Activated CD4-positive, alpha-beta T cell treated with anti-CD3 and anti-CD28 coated beads for 4 hours (primary cell): ENCODE measurements around the gene FLACC1.
"Not testable (repeated sequence)": the region's sequence is repeated elsewhere in the genome, so short reads cannot be mapped to it uniquely, and the experiment has no call there.

Experiments
- DNase-seq, 2 donors: peaks; one replicate each; pipeline ENCODE4 v3.0.0-alpha.2; 2020

Gene FLACC1

DNA sequence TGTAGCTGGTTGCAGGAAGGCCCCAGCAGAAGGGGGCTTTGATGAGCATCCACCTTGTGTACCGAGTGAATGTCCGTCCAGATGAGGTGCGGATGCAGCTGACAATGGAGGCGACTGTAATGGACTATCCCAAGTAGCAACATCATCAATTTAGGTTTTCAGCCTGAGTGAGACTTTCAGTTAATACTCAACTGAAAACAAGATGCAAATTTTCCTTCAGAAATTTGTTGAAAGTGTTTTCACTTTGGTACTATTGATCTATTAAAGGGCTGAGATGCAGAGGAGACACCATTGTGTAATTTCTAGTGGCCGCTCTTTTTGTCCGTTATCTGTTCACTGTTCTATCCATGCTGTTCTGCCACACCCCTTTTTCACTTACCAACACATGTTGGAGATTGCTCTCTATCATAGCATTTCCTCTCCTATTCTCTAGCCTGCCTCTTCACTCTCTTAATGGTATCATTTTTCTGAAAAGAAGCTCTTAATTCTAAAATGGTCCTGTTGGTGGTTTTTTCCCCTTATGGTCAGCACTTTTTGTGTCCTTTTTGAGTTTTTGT, 108.8 kb downstream of the FLACC1 start:
- no peak for DNase-seq

DNA sequence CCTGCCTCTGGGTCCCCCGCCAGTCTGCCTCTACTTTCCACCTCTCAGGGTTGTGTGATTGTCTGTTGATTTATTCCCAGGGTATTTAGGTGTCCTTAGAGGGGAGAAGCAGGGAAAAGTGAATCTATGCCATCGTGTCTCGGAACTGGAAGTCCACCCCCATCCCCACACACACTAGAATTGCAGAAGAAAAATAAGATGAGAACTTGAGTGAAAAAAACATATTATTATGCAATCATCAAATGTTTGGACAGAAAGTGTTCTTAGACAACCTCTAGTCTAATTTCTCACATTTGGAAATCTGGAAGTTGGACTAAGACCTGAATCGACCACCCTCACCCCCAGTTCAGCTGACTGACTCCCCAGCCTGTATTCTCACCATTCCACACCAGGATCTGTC, 110.9 kb downstream of the FLACC1 start:
- DNase-seq = no peak

DNA sequence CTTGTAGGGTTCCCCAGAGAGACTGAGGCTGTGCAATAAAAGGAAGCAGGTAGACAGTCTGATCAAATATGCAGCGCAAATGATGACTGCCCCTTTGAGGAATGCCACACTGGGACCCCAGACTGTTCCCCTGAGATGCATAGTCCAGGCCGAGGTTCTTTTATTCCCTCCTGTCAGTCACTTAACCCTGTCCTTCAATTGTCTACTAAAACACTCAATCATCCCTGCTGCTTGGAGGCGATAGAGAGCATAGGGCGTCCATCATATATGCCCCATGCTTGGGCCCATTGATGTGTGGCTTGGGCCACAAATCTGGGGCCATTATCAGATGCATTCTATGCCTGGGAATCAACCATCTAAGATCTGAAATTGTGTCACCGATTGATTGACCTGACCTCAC, 112.3 kb downstream of the FLACC1 start:
- no peak for DNase-seq

DNA sequence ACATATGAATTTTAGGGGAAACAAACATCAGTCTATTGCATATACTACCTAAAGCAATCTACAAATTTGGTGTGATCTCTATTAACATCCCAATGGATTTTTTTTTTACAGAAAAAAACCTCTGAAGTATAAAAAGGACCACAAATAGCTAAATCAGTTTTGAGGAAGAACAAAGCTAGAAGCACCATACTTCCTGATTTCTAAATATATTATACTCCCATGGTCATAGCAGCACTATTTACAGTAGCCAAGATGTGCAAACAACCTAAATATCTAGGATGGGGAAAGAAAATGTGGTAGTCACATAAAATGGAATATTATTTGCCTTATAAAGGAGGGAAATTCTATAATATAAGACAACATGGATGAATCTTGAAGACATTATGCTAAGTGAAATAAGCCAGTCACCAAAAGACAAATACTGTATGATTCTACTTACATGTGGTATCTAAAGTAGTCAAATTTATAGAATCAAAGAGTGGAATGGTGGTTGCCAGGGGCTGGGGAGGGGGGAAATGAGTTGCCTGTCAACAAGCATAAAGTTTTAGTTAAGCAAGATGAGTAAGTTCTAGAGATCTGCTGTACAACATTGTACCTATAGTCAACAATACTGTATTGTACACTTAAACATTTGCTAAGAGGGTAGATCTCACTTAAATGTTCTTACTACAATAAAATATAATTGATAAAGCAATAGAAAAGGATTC, 114.4 kb downstream of the FLACC1 start:
- no peak for DNase-seq

DNA sequence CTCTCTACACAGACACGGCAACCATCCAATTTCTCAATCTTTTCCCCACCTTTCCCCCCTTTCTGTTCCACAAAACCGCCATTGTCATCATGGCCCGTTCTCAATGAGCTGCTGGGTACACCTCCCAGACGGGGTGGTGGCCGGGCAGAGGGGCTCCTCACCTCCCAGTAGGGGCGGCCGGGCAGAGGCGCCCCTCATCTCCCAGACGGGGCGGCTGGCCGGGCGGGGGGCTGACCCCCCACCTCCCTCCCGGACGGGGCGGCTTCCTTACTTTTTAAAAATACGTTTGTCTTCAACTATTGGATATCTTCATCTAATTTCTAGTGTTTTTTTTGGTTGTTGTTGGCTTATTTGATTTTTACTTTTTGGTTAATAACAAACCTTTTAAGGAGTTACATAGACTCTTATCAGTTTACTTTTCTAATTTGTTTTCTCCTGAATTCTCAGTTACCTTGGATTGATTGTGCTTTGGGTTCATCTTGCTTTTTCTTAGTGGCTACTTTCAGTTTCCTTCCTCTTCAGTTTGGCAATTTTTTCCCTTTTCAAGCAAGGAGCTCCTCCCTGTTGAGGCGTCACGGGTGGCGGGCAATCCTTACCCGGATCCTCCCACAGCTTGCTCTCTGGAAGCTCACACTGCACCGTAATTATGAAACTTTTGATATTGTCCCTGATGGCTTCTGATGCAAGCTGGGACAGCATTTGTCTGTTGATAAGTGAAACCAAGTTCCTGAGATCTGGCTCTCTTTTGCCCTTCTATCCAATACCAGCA, 117.8 kb downstream of the FLACC1 start:
- DNase-seq = not testable (repeated sequence)
